ENCODE data around the gene EMC9.

The EMC9 gene

GRCh38 chr14:24186831-24187538 is 45.6 kb upstream of the EMC9 start:
- H3K27ac ChIP-seq (ENCODE audit: low read depth, low read length): no peak overlapping the region
- peaks cover 21% of the 10 kb centered on the region for H3K4me1 ChIP-seq (ENCODE audit: control insufficient read depth, low read length)
- H3F3A ChIP-seq (ENCODE audit: control insufficient read depth, insufficient read depth): peaks cover 13% of the 10 kb centered on the region
- peak overlapping the region; percentile 90 for H3K4me2 ChIP-seq (ENCODE audit: low read length)
- TF ChIP-seq, protein P1, sequence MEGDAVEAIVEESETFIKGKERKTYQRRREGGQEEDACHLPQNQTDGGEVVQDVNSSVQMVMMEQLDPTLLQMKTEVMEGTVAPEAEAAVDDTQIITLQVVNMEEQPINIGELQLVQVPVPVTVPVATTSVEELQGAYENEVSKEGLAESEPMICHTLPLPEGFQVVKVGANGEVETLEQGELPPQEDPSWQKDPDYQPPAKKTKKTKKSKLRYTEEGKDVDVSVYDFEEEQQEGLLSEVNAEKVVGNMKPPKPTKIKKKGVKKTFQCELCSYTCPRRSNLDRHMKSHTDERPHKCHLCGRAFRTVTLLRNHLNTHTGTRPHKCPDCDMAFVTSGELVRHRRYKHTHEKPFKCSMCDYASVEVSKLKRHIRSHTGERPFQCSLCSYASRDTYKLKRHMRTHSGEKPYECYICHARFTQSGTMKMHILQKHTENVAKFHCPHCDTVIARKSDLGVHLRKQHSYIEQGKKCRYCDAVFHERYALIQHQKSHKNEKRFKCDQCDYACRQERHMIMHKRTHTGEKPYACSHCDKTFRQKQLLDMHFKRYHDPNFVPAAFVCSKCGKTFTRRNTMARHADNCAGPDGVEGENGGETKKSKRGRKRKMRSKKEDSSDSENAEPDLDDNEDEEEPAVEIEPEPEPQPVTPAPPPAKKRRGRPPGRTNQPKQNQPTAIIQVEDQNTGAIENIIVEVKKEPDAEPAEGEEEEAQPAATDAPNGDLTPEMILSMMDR (IDR thresholded peaks at IDR 0.05; ENCODE audit: low read depth, low read length, poor library complexity, severe bottlenecking): no peak
- peak overlapping the region; percentile 80; the same call in 1 of the 2 replicates for H3K4me3 ChIP-seq (ENCODE audit: low read length)
- H3K9me3 ChIP-seq (ENCODE audit: control insufficient read depth, insufficient read depth, low read length): no peaks in the 10 kb centered on the region
- H3K9me2 ChIP-seq (replicated peaks; ENCODE audit: control insufficient read depth, low read length): no peaks in the 10 kb centered on the region
- no peaks in the 10 kb centered on the region for H4K20me1 ChIP-seq (ENCODE audit: control insufficient read depth, insufficient read depth, low read depth, low read length)
- H3K36me3 ChIP-seq (ENCODE audit: control insufficient read depth, low read length): peaks cover 75% of the 10 kb centered on the region
- no peaks in the 10 kb centered on the region for H3K27me3 ChIP-seq (ENCODE audit: control insufficient read depth, low read length)
- peaks cover 22% of the 10 kb centered on the region for H3K79me2 ChIP-seq (ENCODE audit: control insufficient read depth, low read length)

DNA sequence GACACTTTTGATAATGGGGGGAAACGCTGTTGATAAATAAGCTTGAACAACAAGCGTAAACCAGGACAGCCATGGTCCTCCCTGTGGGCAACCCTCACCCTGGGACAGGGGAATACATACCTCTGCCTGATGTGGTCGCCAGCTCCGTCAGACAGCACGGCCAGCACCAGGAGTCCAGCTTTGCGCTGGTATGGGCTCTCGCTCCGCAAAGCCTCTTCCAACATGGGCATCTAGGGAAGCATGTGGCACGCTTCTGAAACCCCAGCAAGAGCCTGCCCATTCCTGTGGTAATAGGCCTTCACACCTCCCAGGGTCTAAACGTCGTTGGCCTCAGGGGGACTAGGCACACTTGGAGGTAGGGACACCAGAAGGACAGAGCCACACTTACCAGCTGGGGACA is 44.4 kb upstream of the EMC9 start:
- peaks cover 79% of the 10 kb centered on the region for H3K36me3 ChIP-seq (ENCODE audit: control insufficient read depth, low read length)

DNA sequence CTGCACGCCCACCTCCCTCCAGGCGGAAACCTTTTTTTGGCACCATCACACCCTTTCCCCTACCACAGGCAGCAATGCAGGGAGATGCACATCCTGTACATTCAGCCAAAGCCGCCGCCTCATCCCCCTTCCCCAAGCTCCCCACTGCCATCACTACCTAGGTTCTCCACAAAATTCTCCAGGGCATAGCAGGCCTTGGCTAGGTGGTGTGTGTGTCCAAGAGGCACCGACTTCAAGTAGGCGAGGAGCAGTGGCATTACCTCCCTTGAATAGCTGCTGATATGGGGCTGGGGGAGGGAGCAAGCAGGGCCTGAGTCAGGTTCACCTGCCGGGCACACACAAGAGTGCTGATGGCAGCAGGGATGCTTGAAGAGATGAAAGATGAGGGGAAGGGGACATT is 43.6 kb upstream of the EMC9 start:
- H3K9me2 ChIP-seq (replicated peaks; ENCODE audit: control insufficient read depth, low read length): no peaks in the 10 kb centered on the region
- TF ChIP-seq EZH2phosphoT487 (IDR thresholded peaks at IDR 0.05; ENCODE audit: borderline replicate concordance, low read length): no peak
- TF ChIP-seq, protein P1 (IDR thresholded peaks at IDR 0.05; ENCODE audit: low read depth, low read length, poor library complexity, severe bottlenecking): no peak
- no peak overlapping the region for H3K27ac ChIP-seq (ENCODE audit: low read depth, low read length)
- H3F3A ChIP-seq (ENCODE audit: control insufficient read depth, insufficient read depth): peaks cover 10% of the 10 kb centered on the region
- no peak overlapping the region for H3K4me2 ChIP-seq (ENCODE audit: low read length)
- H3K27me3 ChIP-seq (ENCODE audit: control insufficient read depth, low read length): no peaks in the 10 kb centered on the region
- H3K9me3 ChIP-seq (ENCODE audit: control insufficient read depth, insufficient read depth, low read length): no peaks in the 10 kb centered on the region
- H4K20me1 ChIP-seq (ENCODE audit: control insufficient read depth, insufficient read depth, low read depth, low read length): no peaks in the 10 kb centered on the region
- H3K4me3 ChIP-seq (ENCODE audit: low read length): no peak overlapping the region
- peaks cover 22% of the 10 kb centered on the region for H3K79me2 ChIP-seq (ENCODE audit: control insufficient read depth, low read length)
- peaks cover 81% of the 10 kb centered on the region for H3K36me3 ChIP-seq (ENCODE audit: control insufficient read depth, low read length)
- H3K4me1 ChIP-seq (ENCODE audit: control insufficient read depth, low read length): peaks cover 21% of the 10 kb centered on the region

More for the DNA sequence above, 44.4 kb upstream of the EMC9 start:
- H3K79me2 ChIP-seq (ENCODE audit: control insufficient read depth, low read length): peaks cover 22% of the 10 kb centered on the region
- no peaks in the 10 kb centered on the region for H3K27me3 ChIP-seq (ENCODE audit: control insufficient read depth, low read length)
- H4K20me1 ChIP-seq (ENCODE audit: control insufficient read depth, insufficient read depth, low read depth, low read length): no peaks in the 10 kb centered on the region
- H3K27ac ChIP-seq (ENCODE audit: low read depth, low read length): no peak overlapping the region
- H3K4me1 ChIP-seq (ENCODE audit: control insufficient read depth, low read length): peaks cover 21% of the 10 kb centered on the region
- TF ChIP-seq EZH2phosphoT487 (IDR thresholded peaks at IDR 0.05; ENCODE audit: borderline replicate concordance, low read length): no peak
- no peak overlapping the region for H3K4me2 ChIP-seq (ENCODE audit: low read length)
- H3K9me2 ChIP-seq (replicated peaks; ENCODE audit: control insufficient read depth, low read length): no peaks in the 10 kb centered on the region
- peaks cover 11% of the 10 kb centered on the region for H3F3A ChIP-seq (ENCODE audit: control insufficient read depth, insufficient read depth)
- H3K9me3 ChIP-seq (ENCODE audit: control insufficient read depth, insufficient read depth, low read length): no peaks in the 10 kb centered on the region
- H3K4me3 ChIP-seq (ENCODE audit: low read length): no peak overlapping the region

DNA sequence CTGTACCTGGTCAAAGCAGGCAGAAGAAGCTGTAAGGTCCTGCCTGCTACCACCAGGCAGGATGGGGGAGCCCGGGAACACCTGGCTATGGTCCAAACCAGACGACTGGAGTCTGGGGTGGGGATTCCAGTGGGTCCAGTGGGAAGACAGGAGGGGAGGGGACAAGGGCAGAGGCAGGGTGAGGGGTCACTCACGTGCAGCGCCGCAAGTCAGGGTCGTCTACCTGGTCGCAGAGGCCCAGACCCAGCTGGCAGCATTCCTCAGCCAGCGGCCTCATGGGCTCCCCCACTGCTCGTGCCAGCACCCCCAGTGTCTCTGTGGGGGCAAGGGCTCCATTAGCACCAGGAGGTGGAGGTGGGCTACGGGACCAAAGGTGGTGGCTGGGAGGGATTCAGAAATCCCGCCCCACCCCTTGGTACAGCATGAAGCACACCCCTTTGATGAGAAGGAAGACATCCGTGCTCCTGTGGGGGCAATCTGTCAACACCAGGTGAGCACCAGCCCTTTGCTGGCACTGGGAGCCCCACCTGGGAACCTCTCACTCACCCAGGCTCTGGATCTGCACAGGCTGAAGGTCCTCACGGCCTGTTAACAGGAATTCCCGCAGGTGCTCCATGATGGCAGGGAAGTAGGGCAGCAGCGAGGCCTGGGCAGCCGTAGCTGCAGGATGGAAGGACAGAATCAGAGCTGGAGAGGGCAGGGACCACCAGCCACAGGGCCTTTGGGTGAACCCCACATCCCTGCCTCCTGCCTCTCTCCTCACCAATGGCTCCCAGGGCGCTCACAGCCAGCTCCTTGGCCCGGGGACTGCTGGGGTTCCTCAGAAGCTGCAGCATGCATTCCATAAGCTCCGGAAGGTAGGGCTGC is 42.9 kb upstream of the EMC9 start:
- H3K79me2 ChIP-seq (ENCODE audit: control insufficient read depth, low read length): peaks cover 22% of the 10 kb centered on the region
- H3K27me3 ChIP-seq (ENCODE audit: control insufficient read depth, low read length): no peaks in the 10 kb centered on the region
- H3K4me3 ChIP-seq (ENCODE audit: low read length): no peak overlapping the region
- H4K20me1 ChIP-seq (ENCODE audit: control insufficient read depth, insufficient read depth, low read depth, low read length): no peaks in the 10 kb centered on the region
- H3K4me2 ChIP-seq (ENCODE audit: low read length): no peak overlapping the region
- H3K4me1 ChIP-seq (ENCODE audit: control insufficient read depth, low read length): peaks cover 19% of the 10 kb centered on the region
- H3F3A ChIP-seq (ENCODE audit: control insufficient read depth, insufficient read depth): peaks cover 6% of the 10 kb centered on the region
- no peaks in the 10 kb centered on the region for H3K9me3 ChIP-seq (ENCODE audit: control insufficient read depth, insufficient read depth, low read length)
- H3K9me2 ChIP-seq (replicated peaks; ENCODE audit: control insufficient read depth, low read length): no peaks in the 10 kb centered on the region
- TF ChIP-seq, protein P1 (IDR thresholded peaks at IDR 0.05; ENCODE audit: low read depth, low read length, poor library complexity, severe bottlenecking): no peak
- TF ChIP-seq EZH2phosphoT487 (IDR thresholded peaks at IDR 0.05; ENCODE audit: borderline replicate concordance, low read length): no peak
- no peak overlapping the region for H3K27ac ChIP-seq (ENCODE audit: low read depth, low read length)
- peaks cover 85% of the 10 kb centered on the region for H3K36me3 ChIP-seq (ENCODE audit: control insufficient read depth, low read length)

All from DOHH2 (cell line).